A549 treated with RU486 at 1 μM for 4 hours (cell line): Measurements from ENCODE around the gene SCAPER. TPM values are rescaled to one million over a fixed set of nuclear protein-coding genes. Genes with fewer than 3 reads are reported as not detected.

Source experiments
- total RNA-seq: library from RNA; stranded (reverse); fragments of 200-300 nt; extraction: Qiagen RNA extraction; gene quantifications from 5 replicates; pipeline ENCODE4 v1.2.3, GENCODE V29; 2022; ENCODE audit warnings: low read depth

SCAPER gene, protein sequence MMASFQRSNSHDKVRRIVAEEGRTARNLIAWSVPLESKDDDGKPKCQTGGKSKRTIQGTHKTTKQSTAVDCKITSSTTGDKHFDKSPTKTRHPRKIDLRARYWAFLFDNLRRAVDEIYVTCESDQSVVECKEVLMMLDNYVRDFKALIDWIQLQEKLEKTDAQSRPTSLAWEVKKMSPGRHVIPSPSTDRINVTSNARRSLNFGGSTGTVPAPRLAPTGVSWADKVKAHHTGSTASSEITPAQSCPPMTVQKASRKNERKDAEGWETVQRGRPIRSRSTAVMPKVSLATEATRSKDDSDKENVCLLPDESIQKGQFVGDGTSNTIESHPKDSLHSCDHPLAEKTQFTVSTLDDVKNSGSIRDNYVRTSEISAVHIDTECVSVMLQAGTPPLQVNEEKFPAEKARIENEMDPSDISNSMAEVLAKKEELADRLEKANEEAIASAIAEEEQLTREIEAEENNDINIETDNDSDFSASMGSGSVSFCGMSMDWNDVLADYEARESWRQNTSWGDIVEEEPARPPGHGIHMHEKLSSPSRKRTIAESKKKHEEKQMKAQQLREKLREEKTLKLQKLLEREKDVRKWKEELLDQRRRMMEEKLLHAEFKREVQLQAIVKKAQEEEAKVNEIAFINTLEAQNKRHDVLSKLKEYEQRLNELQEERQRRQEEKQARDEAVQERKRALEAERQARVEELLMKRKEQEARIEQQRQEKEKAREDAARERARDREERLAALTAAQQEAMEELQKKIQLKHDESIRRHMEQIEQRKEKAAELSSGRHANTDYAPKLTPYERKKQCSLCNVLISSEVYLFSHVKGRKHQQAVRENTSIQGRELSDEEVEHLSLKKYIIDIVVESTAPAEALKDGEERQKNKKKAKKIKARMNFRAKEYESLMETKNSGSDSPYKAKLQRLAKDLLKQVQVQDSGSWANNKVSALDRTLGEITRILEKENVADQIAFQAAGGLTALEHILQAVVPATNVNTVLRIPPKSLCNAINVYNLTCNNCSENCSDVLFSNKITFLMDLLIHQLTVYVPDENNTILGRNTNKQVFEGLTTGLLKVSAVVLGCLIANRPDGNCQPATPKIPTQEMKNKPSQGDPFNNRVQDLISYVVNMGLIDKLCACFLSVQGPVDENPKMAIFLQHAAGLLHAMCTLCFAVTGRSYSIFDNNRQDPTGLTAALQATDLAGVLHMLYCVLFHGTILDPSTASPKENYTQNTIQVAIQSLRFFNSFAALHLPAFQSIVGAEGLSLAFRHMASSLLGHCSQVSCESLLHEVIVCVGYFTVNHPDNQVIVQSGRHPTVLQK (N-terminal part only)
- 1.3 to 4.1 TPM (median 3.2 TPM) in 5 replicates for total RNA-seq

DNA sequence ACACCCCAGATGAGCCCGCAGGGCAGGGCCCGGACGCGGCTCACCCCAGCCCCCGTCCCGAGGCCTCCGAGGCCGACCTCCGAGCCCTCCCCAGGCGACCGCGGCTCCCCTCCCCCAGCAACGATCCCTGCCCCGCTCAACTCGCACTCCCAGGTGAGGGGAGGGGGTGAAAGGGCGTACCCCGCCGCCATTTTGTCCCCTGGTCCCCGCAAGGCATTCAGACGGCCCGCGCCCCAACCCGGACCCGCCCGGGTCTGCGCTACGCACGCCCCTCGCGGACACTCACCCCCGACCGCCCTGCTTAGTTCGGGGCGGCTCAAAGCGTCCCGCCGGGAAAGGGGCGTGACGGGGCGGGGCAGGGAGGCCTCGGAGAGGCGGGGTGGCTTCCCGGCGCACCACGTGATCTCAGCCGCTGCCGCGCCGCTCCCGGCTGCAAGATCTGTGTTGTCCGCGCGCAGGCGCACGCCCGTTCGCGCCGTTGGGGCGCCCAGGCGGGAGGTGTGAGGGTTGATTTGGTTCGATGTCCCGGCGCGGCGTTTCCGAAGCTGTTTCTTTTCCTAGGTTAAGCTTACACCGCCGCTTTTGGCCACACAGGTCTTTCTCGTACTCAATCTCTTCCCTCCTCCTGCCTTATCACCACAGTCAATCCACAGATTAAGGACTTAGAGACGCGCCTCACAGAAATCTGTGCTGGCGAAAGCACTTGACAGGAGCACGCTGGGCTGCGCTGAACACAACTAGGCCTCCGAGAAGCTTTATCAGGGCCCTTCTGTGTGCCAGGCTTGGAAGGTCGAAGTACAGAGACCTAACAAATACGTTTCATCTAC, at the start of gene SCAPER:
Gene SCAPER (minus strand): TSS at position 328 of the 827 bp plus-strand sequence. CDS start 21,523 bp downstream, outside the sequence.

DNA sequence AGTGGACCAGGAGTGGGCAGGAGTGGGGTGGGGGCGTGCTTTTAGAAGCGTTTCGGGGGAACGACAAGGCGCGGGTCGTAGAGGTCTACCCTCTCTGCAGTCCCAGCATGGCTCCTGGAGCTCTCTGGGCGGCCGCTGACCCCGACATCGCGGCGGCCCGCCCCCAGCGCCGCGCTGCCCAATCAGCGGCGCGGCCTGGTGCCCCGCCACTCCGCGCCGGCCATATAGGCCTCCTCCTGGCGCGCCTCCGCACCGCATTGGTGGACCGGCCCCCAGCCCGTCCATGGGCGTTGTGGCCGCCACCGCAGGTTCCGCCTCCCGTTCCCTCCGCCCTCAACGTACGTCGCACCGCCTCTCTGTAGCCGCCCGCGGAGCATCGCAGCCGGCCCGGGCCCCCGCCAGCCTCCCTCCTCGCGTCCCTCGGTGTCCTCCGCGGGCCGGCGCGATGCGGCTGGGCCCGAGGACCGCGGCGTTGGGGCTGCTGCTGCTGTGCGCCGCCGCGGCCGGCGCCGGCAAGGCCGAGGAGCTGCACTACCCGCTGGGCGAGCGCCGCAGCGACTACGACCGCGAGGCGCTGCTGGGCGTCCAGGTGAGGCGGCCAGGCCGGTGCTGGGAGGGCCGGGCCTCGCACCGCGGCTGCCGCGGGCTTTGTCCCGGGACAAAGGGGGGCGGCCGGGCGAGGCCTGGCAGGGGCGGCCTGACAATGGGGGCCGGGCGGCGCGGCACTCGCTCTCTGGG, 26.4 kb upstream of the SCAPER start, which contains the start of gene RCN2:
Gene RCN2 (plus strand): TSS at position 353 of the 738 bp plus-strand sequence. CDS start 93 bp downstream, at position 446.

DNA sequence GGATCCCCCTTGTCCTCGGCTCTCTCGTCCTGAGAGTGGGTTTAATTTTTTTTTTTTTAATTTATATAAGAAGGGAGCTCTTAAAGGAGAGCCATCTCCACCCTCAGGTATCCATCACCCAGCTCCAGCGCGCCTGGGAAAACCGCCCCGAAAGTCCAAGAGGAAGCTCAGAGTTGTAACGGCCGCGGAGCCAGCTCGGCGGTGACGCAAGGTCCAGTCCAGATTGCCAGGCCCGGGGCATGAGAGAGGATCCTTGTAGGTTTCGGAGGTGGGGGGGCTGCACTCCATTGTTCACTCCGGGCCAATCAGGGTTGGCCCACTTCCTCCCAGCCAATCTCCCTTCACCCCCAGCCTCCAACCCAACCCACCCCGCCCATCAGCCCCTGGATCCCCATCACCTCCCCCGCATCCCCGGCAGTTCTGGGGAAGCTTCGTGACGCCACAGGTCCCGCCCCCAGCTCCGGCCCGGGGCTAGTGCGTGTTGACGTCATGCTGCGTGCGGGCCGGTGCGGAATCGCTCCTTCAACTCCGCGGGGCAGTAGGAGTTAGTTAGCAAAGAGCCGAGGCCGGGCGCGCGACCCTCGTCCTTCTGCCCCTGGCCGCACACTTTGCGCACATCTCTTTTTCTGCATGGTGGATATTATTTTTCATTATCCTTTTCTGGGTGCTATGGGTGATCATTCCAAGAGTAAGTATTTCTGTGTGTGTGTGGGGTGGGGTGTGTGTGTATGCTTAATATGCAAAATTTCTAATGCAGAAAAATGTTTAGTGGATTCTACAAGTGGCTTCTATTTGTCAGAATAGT, 568.7 kb downstream of the SCAPER start, which contains the start of gene ISL2:
Gene ISL2 (plus strand): TSS at position 520 of the 805 bp plus-strand sequence. CDS start 111 bp downstream, at position 631.

DNA sequence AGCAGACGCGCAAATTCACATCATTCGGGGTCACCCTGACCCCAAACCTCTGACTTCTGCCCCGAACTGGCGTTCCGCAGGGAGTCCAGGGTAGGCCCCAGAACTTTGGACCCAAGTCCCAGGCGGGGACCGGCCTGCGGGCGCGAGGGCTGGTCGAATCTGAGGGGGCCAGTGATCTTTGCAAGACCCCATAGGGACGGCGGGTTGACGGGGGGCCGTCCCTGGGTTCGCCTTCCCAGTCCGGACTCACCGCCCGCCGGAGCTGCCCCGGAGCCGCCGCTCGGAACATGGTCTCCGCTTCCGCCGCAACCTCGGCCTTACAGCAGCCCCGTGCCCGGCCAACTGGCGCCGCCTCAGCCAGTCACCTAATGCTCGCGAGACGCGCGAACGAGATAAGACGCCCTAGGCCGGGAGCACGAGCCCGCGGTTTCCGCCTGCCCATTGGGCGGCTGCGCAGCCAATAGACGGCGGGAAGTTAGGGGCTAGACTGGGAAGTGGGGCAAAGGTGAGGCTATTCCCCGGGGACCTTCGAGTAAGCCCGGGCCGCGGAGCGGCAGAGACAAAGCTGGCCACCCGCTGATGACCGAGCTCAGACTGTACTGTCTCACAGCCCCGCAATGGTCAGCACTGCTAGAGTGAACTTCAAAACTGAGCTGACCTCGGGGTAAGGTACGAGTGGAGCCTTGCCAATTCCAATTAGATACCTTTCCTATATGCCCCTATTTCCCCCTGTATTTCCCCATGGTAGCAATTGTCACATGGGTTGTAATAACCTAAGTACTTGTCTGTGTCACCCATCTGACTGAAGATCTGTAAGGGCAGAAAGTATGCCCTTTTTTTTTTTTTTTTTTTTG, 593.8 kb downstream of the SCAPER start, which contains the start of gene ETFA:
Gene ETFA (minus strand): TSS at position 370 of the 854 bp plus-strand sequence. CDS start 81 bp downstream, at position 289.

Other genes with a start within 250 kb of the SCAPER start
- gene RCN2, start 26.4 kb upstream of the SCAPER start, total RNA-seq, result 33.4 to 69.4 TPM (median 67.3 TPM) in 5 replicates
- not detected in 5 replicates for gene PSTPIP1, start 89.8 kb upstream of the SCAPER start, total RNA-seq
- gene TSPAN3, start 165.8 kb upstream of the SCAPER start, total RNA-seq, result 389 to 518 TPM (median 470 TPM) in 5 replicates